ENCODE results near the gene ADD2. TPM values are rescaled to one million over a fixed set of nuclear protein-coding genes. Genes with fewer than 3 reads are reported as not detected.

The ADD2 gene
- total and polyA plus RNA-seq, 7 experiments from 2014 or later: 1.8 to 18.8 (median 7.3) TPM

- no peak for DNase-seq
- H3K4me3 ChIP-seq (ENCODE audit: low read length): no peak overlapping the region
- no peaks in the 10 kb centered on the region for H3K36me3 ChIP-seq (ENCODE audit: control insufficient read depth in 2 of 3, insufficient read depth in 3 of 3, low read length in 3 of 3)
- Mint-ChIP-seq H3K36me3 (peaks cover 0 to 21% (median 4%) of the 10 kb centered on the region in 5 donors), H3K9me3 (no peaks in the 10 kb centered on the region), H3K4me3 (no peak overlapping the region), H3K27me3 (peaks cover 0 to 12% (median 5%) of the 10 kb centered on the region in 5 donors), H3K4me1 (peaks cover 0 to 12% (median 0%) of the 10 kb centered on the region in 7 donors), H3K27ac (no peak overlapping the region)
- no peaks in the 10 kb centered on the region for H3K4me1 ChIP-seq (ENCODE audit: control insufficient read depth in 2 of 2, insufficient read depth in 2 of 2, low read length in 2 of 2)
- POLR2A ChIA-PET: no interaction called here
- no peaks in the 10 kb centered on the region for H3K9me3 ChIP-seq (ENCODE audit: control insufficient read depth in 2 of 3, low read length in 3 of 3)
- CTCF ChIA-PET: no interaction called here
- H3K27me3 ChIP-seq (ENCODE audit: control insufficient read depth in 2 of 2, insufficient read depth in 2 of 2, low read length in 2 of 2): no peaks in the 10 kb centered on the region
- ATAC-seq: no peak
- intact Hi-C loops (cut with micrococcal nuclease): no loop called here
- H3K27ac ChIP-seq (ENCODE audit: low read depth, low read length): no peak overlapping the region
Observed at GRCh38 chr2:70756128-70756527, 11.9 kb downstream of the ADD2 start.

- Histone ChIP-seq H3K27me3 (ENCODE audit: control insufficient read depth in 2 of 2, insufficient read depth in 2 of 2, low read length in 2 of 2) (no peaks in the 10 kb centered on the region), H3K4me3 (ENCODE audit: low read length) (no peak overlapping the region), H3K27ac (ENCODE audit: low read depth, low read length) (no peak overlapping the region), H3K36me3 (ENCODE audit: control insufficient read depth in 2 of 3, insufficient read depth in 3 of 3, low read length in 3 of 3) (no peaks in the 10 kb centered on the region), H3K4me1 (ENCODE audit: control insufficient read depth in 2 of 2, insufficient read depth in 2 of 2, low read length in 2 of 2) (no peaks in the 10 kb centered on the region), H3K9me3 (ENCODE audit: control insufficient read depth in 2 of 3, low read length in 3 of 3) (no peaks in the 10 kb centered on the region)
- POLR2A ChIA-PET: no interaction called here
- Mint-ChIP-seq H3K36me3 (peaks cover 0 to 12% (median 0%) of the 10 kb centered on the region in 5 donors), H3K27me3 (peaks cover 0 to 10% (median 4%) of the 10 kb centered on the region in 5 donors), H3K4me1 (peaks cover 0 to 10% (median 2%) of the 10 kb centered on the region in 7 donors), H3K27ac (no peak overlapping the region), H3K4me3 (no peak overlapping the region), H3K9me3 (no peaks in the 10 kb centered on the region)
- CTCF ChIA-PET: no interaction called here
- intact Hi-C loops (cut with micrococcal nuclease): no loop called here
- ATAC-seq (no peak), DNase-seq (no peak)
Observed at GRCh38 chr2:70753902-70754301, 14.1 kb downstream of the ADD2 start.

DNA sequence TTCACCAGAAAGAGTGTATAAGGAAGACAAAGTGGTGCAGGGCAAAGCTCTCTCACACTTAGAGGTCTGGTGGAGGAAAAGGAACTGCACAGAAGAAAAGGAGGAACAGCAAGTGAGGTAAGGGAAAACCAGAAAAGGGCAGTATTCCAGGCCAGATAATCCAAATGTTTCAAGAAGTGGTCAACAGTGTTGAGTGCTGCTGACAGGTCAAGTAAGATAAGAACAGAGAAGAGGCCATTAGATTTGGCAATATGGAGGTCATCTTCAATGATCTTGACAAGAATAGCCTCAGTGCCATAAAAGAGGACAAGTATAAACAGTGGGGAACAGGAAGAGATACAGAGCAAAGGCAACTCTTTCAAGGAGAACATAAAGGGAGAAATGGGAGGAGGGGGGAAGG is 15.0 kb downstream of the ADD2 start:
- POLR2A ChIA-PET: no interaction called here
- Histone ChIP-seq H3K27me3 (ENCODE audit: control insufficient read depth in 2 of 2, insufficient read depth in 2 of 2, low read length in 2 of 2) (peaks cover 0 to 2% of the 10 kb centered on the region in 2 donors), H3K27ac (ENCODE audit: low read depth, low read length) (no peak overlapping the region), H3K4me1 (ENCODE audit: control insufficient read depth in 2 of 2, insufficient read depth in 2 of 2, low read length in 2 of 2) (no peaks in the 10 kb centered on the region), H3K36me3 (ENCODE audit: control insufficient read depth in 2 of 3, insufficient read depth in 3 of 3, low read length in 3 of 3) (no peaks in the 10 kb centered on the region), H3K4me3 (ENCODE audit: low read length) (no peak overlapping the region), H3K9me3 (ENCODE audit: control insufficient read depth in 2 of 3, low read length in 3 of 3) (no peaks in the 10 kb centered on the region)
- DNase-seq (no peak), ATAC-seq (no peak)
- H3K4me1 Mint-ChIP-seq: peaks cover 0 to 12% (median 1%) of the 10 kb centered on the region in 7 donors
- H3K4me3 Mint-ChIP-seq: no peak overlapping the region
- CTCF ChIA-PET: no interaction called here
- H3K27ac Mint-ChIP-seq: no peak overlapping the region
- peaks cover 0 to 10% (median 0%) of the 10 kb centered on the region in 5 donors for H3K36me3 Mint-ChIP-seq
- intact Hi-C loops (cut with micrococcal nuclease): no loop called here
- H3K27me3 Mint-ChIP-seq: peaks cover 0 to 8% (median 0%) of the 10 kb centered on the region in 5 donors
- H3K9me3 Mint-ChIP-seq: no peaks in the 10 kb centered on the region

DNA sequence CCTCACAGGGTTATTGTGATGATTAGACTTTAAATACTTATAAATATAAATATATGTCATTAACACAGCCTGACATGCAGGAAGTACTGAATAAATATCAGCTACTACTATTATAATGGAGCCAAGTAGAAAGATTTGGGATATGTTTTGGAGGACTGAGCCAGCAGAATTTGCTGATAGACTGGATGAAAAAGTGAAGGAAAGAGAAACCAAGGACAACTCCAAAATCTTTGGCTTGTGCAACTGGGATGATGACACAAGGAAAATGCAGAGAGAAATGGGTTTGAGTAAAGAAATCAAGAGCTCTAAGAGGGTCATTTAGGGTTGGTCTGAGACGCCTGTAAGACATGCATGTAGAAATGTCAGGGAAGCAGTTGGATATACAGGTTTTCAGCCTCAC is 15.6 kb downstream of the ADD2 start:
- Mint-ChIP-seq H3K9me3 (peaks cover 0 to 3% (median 0%) of the 10 kb centered on the region in 11 donors), H3K4me1 (peaks cover 0 to 15% (median 3%) of the 10 kb centered on the region in 7 donors), H3K4me3 (no peak overlapping the region), H3K27me3 (peaks cover 0 to 6% (median under 1%) of the 10 kb centered on the region in 5 donors), H3K36me3 (peaks cover 0 to 8% (median 2%) of the 10 kb centered on the region in 5 donors), H3K27ac (no peak overlapping the region)
- CTCF ChIA-PET: no interaction called here
- Histone ChIP-seq H3K4me1 (ENCODE audit: control insufficient read depth in 2 of 2, insufficient read depth in 2 of 2, low read length in 2 of 2) (no peaks in the 10 kb centered on the region), H3K36me3 (ENCODE audit: control insufficient read depth in 2 of 3, insufficient read depth in 3 of 3, low read length in 3 of 3) (no peaks in the 10 kb centered on the region), H3K27ac (ENCODE audit: low read depth, low read length) (no peak overlapping the region), H3K9me3 (ENCODE audit: control insufficient read depth in 2 of 3, low read length in 3 of 3) (no peaks in the 10 kb centered on the region), H3K27me3 (ENCODE audit: control insufficient read depth in 2 of 2, insufficient read depth in 2 of 2, low read length in 2 of 2) (peaks cover 0 to 2% of the 10 kb centered on the region in 2 donors), H3K4me3 (ENCODE audit: low read length) (no peak overlapping the region)
- intact Hi-C loops (cut with micrococcal nuclease): no loop called here
- DNase-seq (no peak), ATAC-seq (no peak)
- POLR2A ChIA-PET: no interaction called here

- ChIA-PET POLR2A (no interaction called here), CTCF (interaction anchor here (1.1 kb wide), 1 partner anchor 16 kb away, joined by 3 read pairs; the partner anchor contains the start of gene ADD2)
- no peak overlapping the region for H3K4me3 ChIP-seq (ENCODE audit: low read length)
- H3K36me3 ChIP-seq (ENCODE audit: control insufficient read depth in 2 of 3, insufficient read depth in 3 of 3, low read length in 3 of 3): no peaks in the 10 kb centered on the region
- Mint-ChIP-seq H3K9me3 (peaks cover 0 to 4% (median 0%) of the 10 kb centered on the region in 11 donors), H3K27ac (no peak overlapping the region), H3K36me3 (peaks cover 0 to 9% (median 5%) of the 10 kb centered on the region in 5 donors), H3K4me3 (no peak overlapping the region), H3K4me1 (peaks cover 0 to 18% (median 6%) of the 10 kb centered on the region in 7 donors), H3K27me3 (peaks cover 0 to 5% (median 3%) of the 10 kb centered on the region in 5 donors)
- no peaks in the 10 kb centered on the region for H3K9me3 ChIP-seq (ENCODE audit: control insufficient read depth in 2 of 3, low read length in 3 of 3)
- intact Hi-C loops (cut with micrococcal nuclease): no loop called here
- ATAC-seq: no peak
- H3K27me3 ChIP-seq (ENCODE audit: control insufficient read depth in 2 of 2, insufficient read depth in 2 of 2, low read length in 2 of 2): peaks cover 0 to 2% of the 10 kb centered on the region in 2 donors
- no peak for DNase-seq
- no peak overlapping the region for H3K27ac ChIP-seq (ENCODE audit: low read depth, low read length)
- no peaks in the 10 kb centered on the region for H3K4me1 ChIP-seq (ENCODE audit: control insufficient read depth in 2 of 2, insufficient read depth in 2 of 2, low read length in 2 of 2)
Observed at GRCh38 chr2:70751881-70752280, 16.1 kb downstream of the ADD2 start.

DNA sequence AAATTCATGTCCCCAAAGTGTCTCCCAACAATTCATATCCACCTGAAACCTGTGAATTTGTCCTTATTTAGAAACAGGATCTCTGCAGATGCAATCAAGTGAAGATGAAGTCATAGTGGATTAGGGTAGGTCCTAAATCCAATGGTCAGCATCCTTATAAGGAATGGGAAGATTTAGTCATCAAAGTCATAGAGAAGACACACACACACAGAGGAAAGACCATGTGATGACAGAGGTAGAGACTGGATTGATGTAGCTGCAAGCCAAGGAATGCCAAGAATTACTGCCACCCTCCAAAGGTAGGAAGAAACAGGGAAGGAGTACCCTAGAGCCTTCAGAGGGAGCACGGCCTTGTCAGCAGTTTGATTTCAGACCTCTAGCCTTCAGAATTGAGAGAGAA is 17.7 kb downstream of the ADD2 start:
- H3K4me1 ChIP-seq (ENCODE audit: control insufficient read depth in 2 of 2, insufficient read depth in 2 of 2, low read length in 2 of 2): no peaks in the 10 kb centered on the region
- no peak overlapping the region for H3K27ac Mint-ChIP-seq
- intact Hi-C loops (cut with micrococcal nuclease): no loop called here
- H3K27me3 Mint-ChIP-seq: peaks cover 0 to 3% (median 0%) of the 10 kb centered on the region in 5 donors
- H3K27me3 ChIP-seq (ENCODE audit: control insufficient read depth in 2 of 2, insufficient read depth in 2 of 2, low read length in 2 of 2): peaks cover 0 to 2% of the 10 kb centered on the region in 2 donors
- H3K4me3 Mint-ChIP-seq: no peak overlapping the region
- H3K4me3 ChIP-seq (ENCODE audit: low read length): no peak overlapping the region
- peaks cover 0 to 21% (median 10%) of the 10 kb centered on the region in 7 donors for H3K4me1 Mint-ChIP-seq
- H3K9me3 ChIP-seq (ENCODE audit: control insufficient read depth in 2 of 3, low read length in 3 of 3): no peaks in the 10 kb centered on the region
- peaks cover 0 to 7% (median 5%) of the 10 kb centered on the region in 5 donors for H3K36me3 Mint-ChIP-seq
- ChIA-PET CTCF (no interaction called here), POLR2A (no interaction called here)
- H3K36me3 ChIP-seq (ENCODE audit: control insufficient read depth in 2 of 3, insufficient read depth in 3 of 3, low read length in 3 of 3): no peaks in the 10 kb centered on the region
- H3K27ac ChIP-seq (ENCODE audit: low read depth, low read length): no peak overlapping the region
- ATAC-seq (no peak), DNase-seq (no peak)
- peaks cover 0 to 4% (median 0%) of the 10 kb centered on the region in 11 donors for H3K9me3 Mint-ChIP-seq

DNA sequence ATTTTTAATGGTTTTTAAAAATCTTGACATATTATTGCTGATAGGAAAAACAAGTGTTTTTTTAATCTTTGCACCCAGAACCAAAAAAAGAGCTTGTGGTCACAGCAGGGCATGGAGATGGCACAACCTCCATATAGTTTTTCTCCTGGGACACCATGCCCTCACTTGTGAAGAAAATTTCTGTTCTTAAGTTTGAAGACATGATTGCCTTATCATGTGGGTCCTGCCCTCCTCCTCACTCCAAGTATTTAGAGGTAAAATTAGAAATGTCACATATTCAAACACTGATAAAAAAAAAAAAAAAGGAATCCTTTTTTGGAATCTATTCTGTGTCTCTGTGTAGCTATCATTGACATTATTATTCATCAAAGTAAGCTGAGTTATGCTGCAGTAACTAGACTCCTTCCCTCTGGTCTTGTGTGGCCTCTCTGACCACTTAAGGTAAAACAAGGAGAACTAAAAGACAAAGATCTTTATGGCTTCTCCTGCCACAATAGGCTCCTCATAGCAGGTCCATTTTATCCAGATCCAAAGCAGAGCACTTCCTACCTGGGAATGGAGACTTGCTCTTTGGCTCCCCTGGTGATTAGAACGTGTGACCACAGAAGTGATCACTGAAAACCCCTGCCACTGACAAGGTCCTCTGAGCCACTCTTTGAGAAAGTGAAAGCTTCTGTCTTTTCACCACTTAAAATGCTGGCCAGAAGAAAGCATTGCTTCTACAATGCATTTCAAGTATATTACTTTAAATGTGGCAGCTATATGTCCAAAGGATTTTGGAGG is 19.8 kb downstream of the ADD2 start:
- intact Hi-C loops (cut with micrococcal nuclease): no loop called here
- no peak overlapping the region for H3K4me3 Mint-ChIP-seq
- ATAC-seq (no peak), DNase-seq (no peak)
- no peak overlapping the region for H3K27ac Mint-ChIP-seq
- ChIA-PET CTCF (no interaction called here), POLR2A (no interaction called here)
- H3K4me3 ChIP-seq (ENCODE audit: low read length): no peak overlapping the region
- H3K27me3 ChIP-seq (ENCODE audit: control insufficient read depth in 2 of 2, insufficient read depth in 2 of 2, low read length in 2 of 2): peaks cover 0 to 2% of the 10 kb centered on the region in 2 donors
- peaks cover 0 to 21% (median 10%) of the 10 kb centered on the region in 7 donors for H3K4me1 Mint-ChIP-seq
- H3K36me3 ChIP-seq (ENCODE audit: control insufficient read depth in 2 of 3, insufficient read depth in 3 of 3, low read length in 3 of 3): no peaks in the 10 kb centered on the region
- no peak overlapping the region for H3K27ac ChIP-seq (ENCODE audit: low read depth, low read length)
- no peaks in the 10 kb centered on the region for H3K9me3 ChIP-seq (ENCODE audit: control insufficient read depth in 2 of 3, low read length in 3 of 3)
- H3K4me1 ChIP-seq (ENCODE audit: control insufficient read depth in 2 of 2, insufficient read depth in 2 of 2, low read length in 2 of 2): no peaks in the 10 kb centered on the region
- peaks cover 0 to 4% (median 0%) of the 10 kb centered on the region in 11 donors for H3K9me3 Mint-ChIP-seq
- H3K36me3 Mint-ChIP-seq: peaks cover 0 to 14% (median 10%) of the 10 kb centered on the region in 5 donors
- H3K27me3 Mint-ChIP-seq: peaks cover 0 to 3% (median 0%) of the 10 kb centered on the region in 5 donors
